ENCODE measurements around the gene NRIP1. TPM values are rescaled to one million over a fixed set of nuclear protein-coding genes. Genes with fewer than 3 reads are reported as not detected.
A peak's percentile ranks its signal among the peaks of the same experiment; 100 is the strongest.

The NRIP1 gene
- polyA plus RNA-seq, 1 donor from 2014 or later, result 48.4 TPM

- H3K9me3 ChIP-seq (ENCODE audit: low read length), result no peaks in the 10 kb centered on the region
- H3K9ac ChIP-seq (ENCODE audit: low read length), result no peak overlapping the region
- H2AFZ ChIP-seq (ENCODE audit: low read depth, low read length), result no peak overlapping the region
- peak overlapping the region; percentile 78 for H3K4me3 ChIP-seq (ENCODE audit: low read length)
- TF ChIP-seq CTCF (IDR thresholded peaks at IDR 0.05; ENCODE audit: poor library complexity, severe bottlenecking), result no peak
- TF ChIP-seq EP300 (conservative IDR thresholded peaks at IDR 0.05; ENCODE audit: poor library complexity, severe bottlenecking), result peak; percentile 89
- TF ChIP-seq POLR2AphosphoS5 (IDR thresholded peaks at IDR 0.05), result peak; percentile 83
- H3K27ac ChIP-seq (ENCODE audit: low read length), result no peak overlapping the region
- no peaks in the 10 kb centered on the region for H3K36me3 ChIP-seq (ENCODE audit: insufficient read depth, low read length)
- H3K9me2 ChIP-seq (ENCODE audit: insufficient read depth, low read length), result no peaks in the 10 kb centered on the region
- no peaks in the 10 kb centered on the region for H4K20me1 ChIP-seq (ENCODE audit: insufficient read depth)
- peaks cover 74% of the 10 kb centered on the region for H3K79me2 ChIP-seq (replicated peaks; ENCODE audit: insufficient read depth, low read length)
- H3F3A ChIP-seq (ENCODE audit: insufficient read depth, low read length, poor library complexity, severe bottlenecking), result peaks cover 4% of the 10 kb centered on the region
- no peaks in the 10 kb centered on the region for H3K27me3 ChIP-seq (ENCODE audit: insufficient read depth, low read depth, low read length)
- H3K4me2 ChIP-seq (ENCODE audit: low read length), result peak overlapping the region; percentile 59
Observed at GRCh38 chr21:15061747-15062605, 2.8 kb downstream of the NRIP1 start.

DNA sequence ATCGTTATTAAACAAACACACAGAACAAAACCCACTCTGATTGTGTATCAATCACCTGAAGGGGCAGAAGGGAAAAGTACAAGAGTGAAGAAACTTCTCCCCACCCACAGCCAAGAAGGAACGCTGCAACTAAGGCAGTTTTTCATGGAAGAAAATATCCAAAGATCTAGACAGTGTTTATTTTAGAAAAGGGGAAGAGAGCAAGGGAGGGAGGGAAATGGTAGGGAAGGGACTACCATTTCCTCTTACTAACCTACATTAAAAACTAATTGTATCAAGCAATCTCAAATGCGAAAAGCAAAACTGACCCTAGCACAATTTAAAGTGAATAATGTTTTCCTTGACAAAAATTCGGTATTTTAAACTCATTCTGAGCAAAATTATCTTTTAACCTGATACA lies 3.5 kb downstream of the NRIP1 start:
- TF ChIP-seq REST (IDR thresholded peaks at IDR 0.05; ENCODE audit: borderline replicate concordance), result no peak
- TF ChIP-seq POLR2AphosphoS5 (IDR thresholded peaks at IDR 0.05), result no peak
- no peak for TF ChIP-seq SMC3 (conservative IDR thresholded peaks at IDR 0.05; ENCODE audit: poor library complexity)
- no peak for TF ChIP-seq EP300 (conservative IDR thresholded peaks at IDR 0.05; ENCODE audit: poor library complexity, severe bottlenecking)
- no peak for TF ChIP-seq EZH2 (IDR thresholded peaks at IDR 0.05; ENCODE audit: borderline replicate concordance, insufficient read depth, low read length, poor library complexity, severe bottlenecking)
- TF ChIP-seq CTCF (IDR thresholded peaks at IDR 0.05; ENCODE audit: poor library complexity, severe bottlenecking), result no peak
- TF ChIP-seq RAD21 (conservative IDR thresholded peaks at IDR 0.05), result no peak
- no peak for TF ChIP-seq TAF1 (IDR thresholded peaks at IDR 0.05; ENCODE audit: low read depth)
- TF ChIP-seq MXI1 (conservative IDR thresholded peaks at IDR 0.05; ENCODE audit: poor library complexity, severe bottlenecking), result no peak
- no peak overlapping the region for H2AFZ ChIP-seq (ENCODE audit: low read depth, low read length)
- peak overlapping the region; percentile 59 for H3K4me2 ChIP-seq (ENCODE audit: low read length)
- no peak overlapping the region for H3K27ac ChIP-seq (ENCODE audit: low read length)
- H3K79me2 ChIP-seq (replicated peaks; ENCODE audit: insufficient read depth, low read length), result peaks cover 81% of the 10 kb centered on the region
- H3K9me2 ChIP-seq (ENCODE audit: insufficient read depth, low read length), result no peaks in the 10 kb centered on the region
- no peaks in the 10 kb centered on the region for H3K9me3 ChIP-seq (ENCODE audit: low read length)
- peak overlapping the region; percentile 78 for H3K4me3 ChIP-seq (ENCODE audit: low read length)
- H3F3A ChIP-seq (ENCODE audit: insufficient read depth, low read length, poor library complexity, severe bottlenecking), result peaks cover 4% of the 10 kb centered on the region
- H3K36me3 ChIP-seq (ENCODE audit: insufficient read depth, low read length), result no peaks in the 10 kb centered on the region
- H3K27me3 ChIP-seq (ENCODE audit: insufficient read depth, low read depth, low read length), result no peaks in the 10 kb centered on the region
- no peak overlapping the region for H3K9ac ChIP-seq (ENCODE audit: low read length)
- H4K20me1 ChIP-seq (ENCODE audit: insufficient read depth), result no peaks in the 10 kb centered on the region

Measured in neural cell (in vitro differentiated cells).